ENCODE results near the gene NSMCE1.
"Not testable (repeated sequence)": the region's sequence is repeated elsewhere in the genome, so short reads cannot be mapped to it uniquely, and the experiment has no call there.

The NSMCE1 gene

DNA sequence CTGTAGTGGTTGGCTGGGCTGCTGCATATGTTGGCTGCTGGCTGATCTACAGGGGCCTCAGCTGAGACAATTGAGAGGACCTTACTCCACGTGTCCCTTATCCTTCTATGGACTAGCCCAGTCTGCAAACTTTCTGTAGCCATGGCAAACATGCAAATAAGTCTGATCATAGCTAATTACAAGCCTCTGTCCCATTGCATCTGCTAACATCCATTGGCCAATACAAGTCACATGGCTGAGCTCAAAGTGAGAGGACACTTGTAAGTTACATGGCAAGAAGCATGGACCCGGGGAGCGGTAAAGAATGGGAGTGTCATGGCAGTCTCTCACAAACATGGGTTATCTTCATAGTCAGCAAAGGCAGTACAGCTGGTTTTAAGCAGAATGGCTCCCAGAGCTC lies 33.6 kb upstream of the NSMCE1 start:
- no peak for DNase-seq (ENCODE audit: low read depth)

DNA sequence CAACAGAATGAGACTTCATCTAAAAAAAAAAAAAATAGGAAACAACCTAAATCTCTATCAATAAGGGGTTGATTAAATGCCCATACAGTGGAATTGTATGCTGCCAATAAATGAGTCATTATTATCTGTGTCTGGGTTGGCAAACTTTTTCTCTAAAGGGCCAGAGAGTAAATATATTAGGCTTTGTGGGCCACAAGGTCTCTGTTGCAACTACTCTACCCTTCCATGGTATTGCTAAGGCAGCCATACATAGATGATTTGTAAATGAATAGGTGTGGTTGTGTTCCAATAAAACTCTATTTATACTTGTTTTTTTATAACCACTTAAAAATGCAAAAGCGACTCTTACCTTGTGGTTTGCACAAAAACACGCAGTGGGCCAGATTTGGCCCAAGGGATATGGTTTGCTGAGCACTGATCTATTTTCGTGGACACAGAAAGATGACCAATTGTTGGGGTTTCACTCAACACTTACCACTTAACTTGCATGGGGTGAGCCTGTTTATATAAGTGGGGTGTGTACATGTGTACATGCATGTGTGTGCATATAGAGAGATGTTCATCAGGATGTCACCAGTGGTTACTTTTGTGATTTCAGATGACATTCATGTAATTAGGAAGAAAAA lies 32.8 kb upstream of the NSMCE1 start:
- no peak for DNase-seq (ENCODE audit: low read depth)

DNA sequence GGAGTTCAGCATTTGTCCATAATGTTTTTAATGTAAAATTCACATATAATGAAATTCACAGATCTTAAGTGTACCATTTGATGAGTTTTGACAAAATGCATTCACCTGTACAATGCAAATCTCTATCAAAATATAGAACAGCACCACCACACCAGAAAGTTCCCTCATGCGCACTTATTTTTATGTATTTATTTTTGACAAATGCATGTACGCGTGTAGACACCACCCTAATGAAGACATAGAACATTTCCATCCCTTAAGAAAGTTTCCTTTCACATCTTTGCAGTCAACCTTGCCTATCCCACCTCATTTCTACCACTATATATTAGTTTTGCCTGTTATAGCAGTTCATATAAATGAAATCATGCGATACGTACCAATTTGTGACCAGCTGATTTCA lies 29.6 kb upstream of the NSMCE1 start:
- DNase-seq (ENCODE audit: low read depth), result no peak

DNA sequence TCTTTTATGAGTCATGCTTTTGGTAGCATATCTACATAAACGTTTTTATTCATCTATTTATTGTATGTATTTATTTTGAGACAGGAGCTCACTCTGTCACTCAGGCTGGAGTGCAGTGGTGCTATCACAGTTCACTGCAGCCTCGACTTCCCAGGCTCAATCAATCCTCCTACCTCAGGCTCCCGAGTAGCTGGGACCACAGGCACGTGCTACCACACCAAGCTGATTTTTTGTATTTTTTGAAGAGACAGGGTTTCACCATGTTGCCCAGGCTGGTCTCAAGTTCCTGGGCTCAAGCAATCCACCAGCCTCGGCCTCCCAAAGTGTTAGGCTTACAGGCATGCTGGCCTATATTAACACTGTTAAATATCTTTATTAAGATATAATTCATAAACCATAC lies 24.8 kb upstream of the NSMCE1 start:
- no peak for DNase-seq (ENCODE audit: low read depth)

DNA sequence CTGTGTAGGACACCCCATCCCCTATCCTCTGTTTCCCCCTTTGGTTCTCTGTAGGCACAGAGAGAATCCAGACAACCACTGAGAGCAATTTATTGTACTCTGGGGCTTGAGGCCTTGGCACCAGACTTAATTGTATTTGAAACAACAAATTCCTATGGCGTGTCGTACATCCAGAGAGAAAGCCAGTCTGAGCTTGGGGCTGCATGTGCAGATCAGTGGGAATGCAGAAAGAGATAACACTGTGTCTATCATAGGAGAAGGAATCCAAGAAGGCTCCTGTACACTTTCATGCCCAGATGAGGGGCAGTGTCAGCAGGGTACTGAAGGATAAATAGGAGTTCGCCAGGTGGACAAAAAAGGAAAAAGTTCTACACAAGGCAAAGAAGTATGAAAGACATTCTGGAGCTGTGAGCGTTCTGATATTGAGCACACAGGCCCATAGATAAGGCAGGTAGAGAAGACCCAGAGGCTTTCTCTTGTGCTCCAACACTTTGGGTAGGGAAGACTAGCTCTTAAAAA lies 23.2 kb upstream of the NSMCE1 start:
- no peak for DNase-seq (ENCODE audit: low read depth)

DNA sequence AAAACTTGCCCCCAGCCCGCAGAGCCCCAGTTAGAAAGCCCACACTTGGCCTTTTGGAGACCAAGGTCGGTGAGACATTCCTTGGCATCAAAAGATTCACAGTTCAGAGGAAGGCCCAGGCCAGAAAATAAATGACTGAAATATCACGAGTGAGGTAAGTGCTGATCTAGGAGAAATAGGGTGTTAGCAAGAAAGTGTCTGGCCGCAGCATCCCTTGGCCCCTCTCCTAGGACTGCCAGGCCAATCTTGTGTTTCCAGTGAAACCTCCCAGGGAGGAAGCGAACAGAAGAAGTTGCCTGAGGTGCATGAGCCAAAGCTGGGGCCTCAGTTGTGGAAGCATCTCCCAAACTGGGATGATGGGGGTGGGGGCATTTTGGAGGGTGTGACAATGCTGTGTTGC lies 22.5 kb upstream of the NSMCE1 start:
- DNase-seq (ENCODE audit: low read depth), result no peak

DNA sequence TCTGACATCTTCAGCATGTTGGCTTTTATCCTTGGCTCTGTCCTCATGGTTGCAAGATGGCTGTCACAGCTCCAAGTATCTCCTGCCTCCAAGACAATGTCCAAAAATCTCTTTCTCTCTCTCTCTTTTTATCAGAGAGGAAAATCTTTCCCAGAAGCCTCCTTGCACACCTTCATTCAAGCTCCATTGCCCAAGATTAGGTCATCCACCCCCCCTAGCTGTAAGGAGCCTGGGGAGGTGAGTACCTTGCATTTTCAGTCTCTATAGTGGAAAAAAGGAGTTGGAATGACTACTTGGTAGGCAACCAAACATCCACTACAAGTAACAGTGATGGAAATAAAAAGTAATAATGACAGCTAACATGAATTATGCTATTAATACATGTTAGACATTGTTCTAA lies 22.0 kb upstream of the NSMCE1 start:
- no peak for DNase-seq (ENCODE audit: low read depth)

DNA sequence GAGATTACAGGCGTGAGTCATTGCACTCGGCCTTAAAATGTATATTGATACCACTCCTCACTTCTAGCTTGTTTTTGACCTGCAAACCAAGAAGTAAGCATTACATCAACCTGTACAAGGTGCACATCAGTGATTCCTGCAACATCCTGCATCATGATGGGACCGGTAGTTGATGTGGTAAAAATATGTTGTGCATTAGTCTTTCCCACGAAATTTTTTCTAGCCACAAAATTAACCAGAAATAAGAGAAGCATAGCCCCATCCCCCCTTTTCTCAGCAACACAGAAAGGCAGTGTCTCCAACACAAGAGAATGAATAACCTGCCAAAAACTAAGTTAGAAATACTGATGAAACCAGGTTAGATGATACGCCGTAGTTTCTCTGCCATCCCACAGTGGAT lies 21.1 kb upstream of the NSMCE1 start:
- no peak for DNase-seq (ENCODE audit: low read depth)

DNA sequence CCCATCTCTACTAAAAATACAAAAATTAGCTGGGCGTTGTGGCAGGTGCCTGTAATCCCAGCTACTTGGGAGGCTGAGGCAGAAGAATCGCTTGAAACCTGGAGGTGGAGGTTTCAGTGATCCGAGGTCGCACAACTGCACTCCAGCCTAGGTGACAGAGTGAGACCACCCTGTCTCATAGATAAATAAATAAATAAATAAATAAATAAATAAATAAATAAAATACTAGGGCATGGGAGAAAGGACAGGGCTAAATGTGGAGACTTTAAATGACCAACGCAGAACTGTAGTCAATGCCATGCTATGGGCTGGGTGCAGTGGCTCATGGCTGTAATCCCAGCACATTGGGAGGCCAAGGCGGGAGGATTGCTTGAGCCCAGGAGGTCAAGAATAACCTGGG lies 19.7 kb upstream of the NSMCE1 start:
- not testable (repeated sequence) for DNase-seq (ENCODE audit: low read depth)

DNA sequence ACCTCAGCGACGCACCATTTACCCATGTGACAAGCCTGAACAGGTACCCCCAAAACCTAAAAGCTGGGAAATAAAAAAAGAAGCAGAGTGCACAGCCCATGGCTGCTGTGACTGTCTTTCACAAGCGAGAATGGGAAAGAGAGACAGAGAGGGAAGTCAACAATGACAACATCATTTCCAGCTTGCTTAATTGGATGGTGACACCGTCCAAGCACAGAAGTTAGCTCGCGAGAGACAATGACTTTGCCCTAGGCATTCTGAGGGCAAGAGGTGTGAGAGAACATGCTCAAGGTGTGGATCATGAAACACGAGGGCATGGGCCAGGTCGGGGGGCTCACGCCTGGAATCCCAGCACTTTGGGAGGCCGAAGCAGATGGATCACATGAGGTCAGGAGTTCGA lies 19.3 kb upstream of the NSMCE1 start:
- DNase-seq (ENCODE audit: low read depth), result no peak

DNA sequence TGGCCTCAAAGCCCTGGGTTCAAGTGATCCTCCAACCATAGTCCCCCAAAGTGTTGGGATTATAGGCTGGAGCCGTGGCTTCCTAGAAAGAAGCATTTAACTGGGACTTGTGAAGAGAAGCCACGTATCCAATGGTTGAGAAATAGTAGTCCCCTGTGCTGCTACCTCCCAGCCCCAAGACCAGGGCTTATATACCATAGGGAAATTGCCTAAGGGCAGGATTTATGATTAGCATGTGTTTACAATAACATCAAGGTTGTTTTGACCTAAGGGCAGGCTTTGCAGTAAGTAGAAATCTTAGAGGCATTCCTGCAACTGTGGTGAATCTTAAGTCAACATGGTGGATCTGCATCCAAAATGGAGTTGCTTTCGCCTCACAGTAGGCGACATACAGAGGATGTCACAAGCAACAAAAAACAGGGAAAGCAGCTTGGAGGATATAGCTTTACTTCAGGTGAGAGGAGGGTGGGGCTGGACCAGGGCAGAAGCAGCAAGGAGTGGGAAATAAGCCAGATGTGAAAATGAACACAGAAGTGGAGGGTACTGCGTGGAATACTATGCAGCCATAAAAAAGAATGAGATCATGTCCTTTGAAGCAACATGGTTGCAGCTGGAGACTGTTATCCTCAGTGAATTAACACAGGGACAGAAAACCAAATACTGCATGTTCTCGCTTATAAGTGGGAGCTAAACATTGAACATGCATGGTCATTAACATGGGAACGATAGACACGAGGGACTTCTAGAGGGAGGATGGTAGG lies 18.7 kb upstream of the NSMCE1 start:
- DNase-seq (ENCODE audit: low read depth), result no peak

DNA sequence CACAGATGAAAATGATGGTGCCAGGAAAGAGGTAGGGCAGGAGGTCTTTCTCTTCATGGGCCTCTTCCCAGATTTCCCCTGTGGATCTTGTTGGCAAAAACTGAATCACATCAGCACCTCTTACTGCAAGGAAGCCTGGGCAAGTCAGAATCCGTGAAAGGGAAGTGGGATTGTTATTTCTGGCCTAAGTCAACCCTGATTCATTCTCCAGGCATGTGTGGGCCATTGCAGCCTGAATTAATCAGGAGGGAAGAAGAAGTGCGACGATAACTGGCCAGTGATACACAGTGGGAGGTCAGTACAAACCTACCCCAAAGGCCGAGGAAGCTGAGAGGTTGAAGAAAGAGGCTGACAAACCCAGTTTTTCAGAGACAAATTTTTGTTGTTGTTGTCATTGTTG lies 17.9 kb upstream of the NSMCE1 start:
- peak; percentile 86 for DNase-seq (ENCODE audit: low read depth)

DNA sequence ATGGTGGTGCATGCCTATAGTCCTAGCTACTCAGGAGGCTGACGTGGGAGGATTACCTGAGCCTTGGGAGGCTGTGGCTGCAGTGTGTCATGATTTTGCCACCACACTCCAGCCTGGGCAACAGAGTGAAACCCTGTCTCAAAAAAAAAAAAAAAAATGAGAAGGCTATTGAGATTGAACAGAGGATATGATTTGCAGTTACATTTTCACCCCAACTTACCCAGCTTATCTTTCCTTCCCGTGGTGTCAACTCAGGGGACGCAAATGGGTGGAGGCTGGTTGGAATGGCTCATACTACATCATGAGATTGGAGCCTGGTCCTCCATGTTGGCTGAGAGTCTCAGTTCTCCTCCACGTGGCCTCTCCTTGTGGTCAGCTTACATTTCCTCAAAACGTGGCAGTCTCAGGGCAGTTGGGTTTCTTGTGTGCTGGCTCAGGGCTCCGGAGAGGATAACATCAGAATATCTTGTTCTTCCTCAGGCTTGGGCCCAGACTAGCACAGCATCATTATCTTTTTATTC lies 17.2 kb upstream of the NSMCE1 start:
- no peak for DNase-seq (ENCODE audit: low read depth)

DNA sequence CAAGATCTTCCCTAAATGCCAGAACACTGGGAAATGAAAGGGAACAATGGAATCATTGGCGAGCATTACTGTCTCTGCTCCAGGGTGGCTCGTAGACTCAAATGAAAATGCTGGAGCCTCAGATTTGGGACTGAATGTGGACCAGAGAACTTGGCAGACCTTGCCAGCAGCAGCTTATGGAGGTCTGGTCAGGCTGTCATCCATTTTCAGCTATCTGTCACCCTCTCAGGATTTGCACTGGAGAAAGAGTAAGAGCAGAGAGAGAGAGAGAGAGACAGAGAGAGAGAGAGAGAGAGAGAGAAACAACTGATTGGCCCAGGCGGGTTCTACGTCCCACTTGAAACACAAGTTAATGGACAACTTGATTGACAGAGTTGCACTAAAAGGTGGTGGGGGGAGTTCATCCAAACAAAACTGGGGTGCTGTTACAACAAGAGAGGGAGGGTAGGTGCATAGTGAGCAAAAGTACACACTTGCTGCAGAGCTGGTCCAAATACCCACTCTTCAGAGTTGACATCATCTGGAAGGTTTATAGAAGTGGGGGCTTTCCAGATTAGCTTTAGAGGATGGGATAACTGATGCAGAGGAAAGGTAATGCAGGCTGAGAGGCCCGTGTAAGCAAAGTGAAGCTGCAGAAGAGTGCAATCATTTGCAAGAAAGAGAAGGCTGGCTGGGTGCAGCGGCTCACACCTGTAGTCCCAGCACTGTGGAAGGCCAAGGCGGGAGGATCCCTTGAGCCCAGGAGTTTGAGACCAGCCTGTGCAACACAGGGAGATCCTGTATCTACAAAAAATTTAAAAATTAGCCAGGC lies 16.5 kb upstream of the NSMCE1 start:
- no peak for DNase-seq (ENCODE audit: low read depth)

DNA sequence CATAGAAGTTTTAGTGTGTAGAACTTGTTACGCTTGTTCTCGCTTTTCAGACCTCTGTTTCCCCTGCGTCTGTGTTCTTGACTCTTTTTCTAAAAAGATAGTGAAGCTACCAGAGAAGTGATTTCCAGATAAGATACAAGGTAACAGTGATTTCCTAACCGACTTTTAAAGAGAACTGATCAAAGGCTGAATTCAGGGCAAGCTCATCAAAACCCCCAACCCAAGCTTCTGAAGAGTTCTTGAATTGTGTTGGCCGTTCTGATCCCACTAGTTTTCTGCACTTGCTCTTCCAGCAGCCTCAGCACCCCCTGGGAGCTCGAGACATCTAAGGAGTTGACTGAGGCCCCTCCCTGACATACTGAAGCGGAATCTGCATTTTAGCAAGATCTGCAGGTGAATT lies 12.7 kb upstream of the NSMCE1 start:
- no peak for DNase-seq (ENCODE audit: low read depth)

DNA sequence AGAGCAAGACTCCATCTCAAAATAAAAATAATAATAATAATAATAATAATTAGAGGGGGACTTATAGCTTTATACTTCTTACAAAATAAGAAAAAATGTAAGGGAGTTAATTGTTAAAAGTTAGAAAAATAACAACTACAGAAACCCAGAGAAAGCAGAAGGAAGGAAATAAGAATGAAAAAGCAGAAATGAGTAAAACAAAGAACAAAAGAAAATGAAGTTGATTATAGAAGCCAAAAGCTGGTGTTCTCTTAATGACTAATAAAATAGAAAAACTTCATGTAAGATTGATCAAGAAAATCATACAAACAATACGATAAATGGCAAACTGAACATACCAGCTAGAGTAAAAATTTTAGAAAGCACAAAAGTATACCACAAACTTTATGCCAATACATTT lies 6.8 kb upstream of the NSMCE1 start:
- DNase-seq (ENCODE audit: low read depth), result no peak

DNA sequence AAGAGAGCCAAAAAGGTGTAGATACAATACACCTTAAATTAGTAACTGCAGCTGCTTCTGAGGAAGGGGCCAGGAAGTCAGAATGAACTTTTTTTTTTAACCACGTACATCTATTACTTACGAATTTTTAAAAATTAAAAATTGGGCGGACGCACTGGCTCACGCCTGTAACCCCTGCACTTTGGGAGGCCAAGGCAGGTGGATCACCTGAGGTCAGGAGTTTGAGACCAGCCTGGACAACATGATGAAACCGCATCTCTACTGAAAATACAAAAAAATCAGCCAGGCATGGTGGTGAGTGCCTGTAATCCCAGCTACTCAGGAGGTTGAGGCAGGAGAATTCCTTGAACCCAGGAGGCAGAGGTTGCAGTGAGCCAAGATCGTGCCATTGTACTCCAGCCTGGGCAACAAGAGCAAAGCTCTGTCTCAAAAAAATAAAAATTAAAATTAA lies 5.9 kb upstream of the NSMCE1 start:
- not testable (repeated sequence) for DNase-seq (ENCODE audit: low read depth)

DNA sequence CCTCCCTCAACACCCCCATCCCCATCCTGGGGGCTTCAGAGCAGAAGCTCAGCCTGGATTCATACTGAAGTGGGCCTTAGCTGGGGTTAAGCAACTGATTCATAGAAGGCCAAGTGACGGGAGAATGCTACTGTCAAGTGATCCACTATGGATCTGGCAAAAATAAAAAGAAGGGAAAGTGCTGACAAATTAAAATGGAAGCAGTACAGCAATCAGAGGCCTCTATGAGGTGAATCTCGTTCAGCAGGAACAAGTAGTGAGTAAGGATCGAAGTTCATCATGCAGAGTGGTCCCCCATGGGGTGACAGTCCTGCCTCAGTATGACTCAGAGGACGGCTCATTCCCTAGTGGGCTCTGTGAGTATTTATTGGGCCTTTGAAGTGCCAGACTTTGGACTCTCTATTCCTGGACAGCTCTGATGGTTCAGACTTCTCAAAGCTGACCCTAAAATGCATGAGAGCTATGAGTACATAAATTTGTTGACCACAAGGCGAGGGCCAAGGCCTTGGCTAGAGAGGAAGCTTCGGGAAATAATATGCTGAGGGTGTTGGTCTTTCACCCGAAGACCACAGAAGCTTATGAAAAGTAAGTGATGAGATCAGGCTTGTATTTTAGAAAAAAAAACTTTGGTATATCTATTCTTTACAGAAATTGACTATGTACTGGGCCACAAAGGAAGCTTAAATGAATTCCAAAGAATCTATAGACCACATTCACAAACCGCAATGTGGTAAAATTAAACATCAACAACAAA lies 5.3 kb upstream of the NSMCE1 start:
- no peak for DNase-seq (ENCODE audit: low read depth)

DNA sequence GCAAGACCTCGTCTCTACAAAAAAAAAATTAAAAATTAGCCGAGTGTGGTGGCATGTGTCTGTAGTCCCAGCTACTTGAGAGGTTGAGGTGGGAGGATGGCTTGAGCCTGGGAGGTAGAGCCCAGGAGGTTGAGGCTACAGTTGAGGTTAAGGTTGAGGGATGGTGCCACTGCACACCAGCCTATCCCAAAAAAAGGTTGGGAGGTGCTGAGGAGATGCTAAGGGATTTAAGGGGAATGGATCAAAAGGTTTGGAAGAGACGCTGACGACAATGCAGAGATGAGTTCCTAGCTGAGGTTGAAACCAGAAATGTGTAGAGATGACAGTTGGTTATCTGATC lies 4.7 kb upstream of the NSMCE1 start:
- DNase-seq (ENCODE audit: low read depth), result no peak

DNA sequence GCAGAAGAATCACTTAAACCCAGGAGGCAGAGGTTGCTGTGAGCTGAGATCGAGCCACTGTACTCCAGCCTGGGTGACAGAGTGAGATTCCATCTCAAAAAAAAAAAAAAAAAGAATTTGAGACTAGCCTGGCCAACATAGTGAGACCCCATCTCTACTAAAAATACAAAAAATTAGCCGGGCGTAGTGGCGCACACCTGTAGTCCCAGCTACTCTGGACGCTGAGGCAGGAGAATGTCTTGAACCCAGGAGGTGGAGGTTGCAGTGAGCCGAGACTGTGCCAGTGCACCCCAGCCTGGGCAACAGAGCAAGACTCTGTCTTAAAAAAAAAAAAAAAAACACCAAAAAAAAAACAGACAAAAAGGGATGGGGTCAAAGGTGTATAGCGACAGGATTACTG lies 4.1 kb upstream of the NSMCE1 start:
- DNase-seq (ENCODE audit: low read depth), result not testable (repeated sequence)

DNA sequence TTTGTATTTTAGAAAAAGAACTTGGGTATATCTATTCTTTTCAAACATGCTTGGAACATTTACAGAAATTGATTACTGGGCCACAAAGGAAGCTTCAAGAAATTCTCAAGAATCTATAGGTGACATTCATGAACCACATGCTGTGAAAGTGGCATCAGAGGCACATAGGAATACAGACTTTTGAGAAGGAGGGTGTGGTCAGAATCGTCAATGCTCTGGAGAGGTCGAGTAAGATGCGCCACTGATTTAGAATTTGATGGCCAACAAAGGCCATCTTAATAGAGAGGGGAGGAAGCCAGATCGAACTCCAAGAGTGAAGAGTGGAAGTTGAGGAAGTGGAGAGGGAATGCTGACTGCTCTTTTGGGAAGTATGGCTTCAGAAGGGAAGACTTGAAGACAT lies 3.5 kb upstream of the NSMCE1 start:
- DNase-seq (ENCODE audit: low read depth), result no peak

DNA sequence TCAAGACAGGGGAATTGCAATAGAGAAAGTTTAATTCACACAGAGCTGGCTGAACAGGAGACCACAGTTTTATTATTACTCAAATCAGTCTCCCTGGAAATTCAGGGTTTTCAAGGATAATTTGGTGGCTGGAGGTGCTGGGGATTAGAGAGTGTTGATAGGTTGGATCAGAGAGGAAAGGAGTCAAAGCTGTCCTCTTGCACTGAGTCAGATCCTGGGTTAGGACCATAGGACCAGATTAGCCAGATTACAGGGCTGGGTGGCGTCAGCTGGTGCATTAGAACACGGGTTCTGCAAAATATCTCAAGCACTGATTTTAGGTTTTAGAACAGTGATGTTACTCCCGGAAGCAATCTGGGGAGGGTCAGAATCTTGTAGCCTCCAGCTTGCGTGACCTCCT lies 1.8 kb upstream of the NSMCE1 start:
- DNase-seq (ENCODE audit: low read depth), result no peak
